Measurements from ENCODE around the gene CCDC71. TPM values are rescaled to one million over a fixed set of nuclear protein-coding genes. Genes with fewer than 3 reads are reported as not detected.

Gene CCDC71
- total RNA-seq, 1 experiment from 2014 or later, result 46.4 TPM

Other genes starting within 250 kb of the CCDC71 start
- gene ARIH2, start 247.5 kb downstream of the CCDC71 start, total RNA-seq (2014; rRNA removed; shearing (Covaris generic)), result 120 and 125 TPM in 2 replicates
- gene P4HTM, start 176.1 kb downstream of the CCDC71 start, total RNA-seq (2014; rRNA removed; shearing (Covaris generic)), result 17.6 and 22.4 TPM in 2 replicates
- 141 and 151 TPM in 2 replicates for gene WDR6, start 158.9 kb downstream of the CCDC71 start, total RNA-seq (2014; rRNA removed; shearing (Covaris generic))
- gene DALRD3, start 147.8 kb downstream of the CCDC71 start, total RNA-seq (2014; rRNA removed; shearing (Covaris generic)), result 55.5 and 65.9 TPM in 2 replicates
- 81.2 and 94.8 TPM in 2 replicates for gene NDUFAF3, start 144.2 kb downstream of the CCDC71 start, total RNA-seq (2014; rRNA removed; shearing (Covaris generic))
- 409 and 490 TPM in 2 replicates for gene IMPDH2, start 136.9 kb downstream of the CCDC71 start, total RNA-seq (2014; rRNA removed; shearing (Covaris generic))
- gene QRICH1, start 72.3 kb downstream of the CCDC71 start, total RNA-seq (2014; rRNA removed; shearing (Covaris generic)), result 118 and 137 TPM in 2 replicates
- 308 and 312 TPM in 2 replicates for gene QARS1, start 61.6 kb downstream of the CCDC71 start, total RNA-seq (2014; rRNA removed; shearing (Covaris generic))
- 64.4 and 73.0 TPM in 2 replicates for gene USP19, start 45.5 kb downstream of the CCDC71 start, total RNA-seq (2014; rRNA removed; shearing (Covaris generic))
- gene LAMB2, start 33.3 kb downstream of the CCDC71 start, total RNA-seq (2014; rRNA removed; shearing (Covaris generic)), result 81.1 and 87.3 TPM in 2 replicates
- 19.8 and 27.7 TPM in 2 replicates for gene KLHDC8B, start 5.3 kb upstream of the CCDC71 start, total RNA-seq (2014; rRNA removed; shearing (Covaris generic))
- 0.80 and 1.3 TPM in 2 replicates for gene C3orf62, start 110.9 kb upstream of the CCDC71 start, total RNA-seq (2014; rRNA removed; shearing (Covaris generic))
- gene USP4, start 173.7 kb upstream of the CCDC71 start, total RNA-seq (2014; rRNA removed; shearing (Covaris generic)), result 9.6 and 10.7 TPM in 2 replicates
- gene GPX1, start 192.0 kb upstream of the CCDC71 start, total RNA-seq (2014; rRNA removed; shearing (Covaris generic)), result 222 and 298 TPM in 2 replicates
- 377 and 386 TPM in 2 replicates for gene RHOA, start 245.6 kb upstream of the CCDC71 start, total RNA-seq (2014; rRNA removed; shearing (Covaris generic))
- 5.8 and 10.9 TPM in 2 replicates for gene TCTA, start 246.1 kb upstream of the CCDC71 start, total RNA-seq (2014; rRNA removed; shearing (Covaris generic))